HEK293 (cell line): ENCODE data around the gene CHST2.

Experiments
- CTCF ChIA-PET: fragments of 350-600 bp; formaldehyde crosslinking; extraction: SDS; loops from one replicate; lab custom pipeline; 2021; ENCODE audit warnings: antibody characterized with exemption; lab: Yijun Ruan, JAX
- POLR2A ChIA-PET: fragments of 300-600 bp; formaldehyde crosslinking; extraction: SDS; loops from one replicate; lab custom pipeline; 2020; ENCODE audit warnings: antibody characterized with exemption, inconsistent platforms; lab: Yijun Ruan, JAX
- H3K27ac ChIP-seq: fragments of 200-500 bp; sonication (Bioruptor generic); 2 replicates; pipeline ENCODE4 v1.5.1; 2014; ENCODE audit warnings: low read depth, low read length, control low read depth, inconsistent platforms; ENCODE audit errors: extremely low read depth
- H3K36me3 ChIP-seq, 2 experiments: fragments of 200-500 bp in 1 of 2; sonication (Bioruptor generic) in 1 of 2; 1 replicate in 1 of 2; 2 replicates in 1 of 2; pipeline ENCODE4 v1.5.1; 2014 to 2017; ENCODE audit warnings: inconsistent platforms in 2 of 2, low read length in 2 of 2; ENCODE audit not compliant: control insufficient read depth in 2 of 2, insufficient read depth in 1 of 2
- H3K4me1 ChIP-seq: fragments of 200-500 bp; sonication (Bioruptor generic); 2 replicates; pipeline ENCODE4 v1.5.1; 2014; ENCODE audit warnings: mild to moderate bottlenecking, low read length, inconsistent platforms; ENCODE audit not compliant: control insufficient read depth, insufficient read depth
- H3K4me3 ChIP-seq: 2 replicates; pipeline ENCODE4 v1.5.1; 2011; ENCODE audit warnings: low read depth, mild to moderate bottlenecking, control low read depth, low read length, moderate library complexity
- H3K9me3 ChIP-seq: fragments of 200-500 bp; sonication (Bioruptor generic); 2 replicates; pipeline ENCODE4 v1.5.1; 2014; ENCODE audit warnings: low read depth, low read length, inconsistent platforms; ENCODE audit not compliant: control insufficient read depth, insufficient read depth
- BCL11A ChIP-seq: fragments of 450-650 bp; formaldehyde crosslinking; IDR thresholded peaks from 2 replicates; pipeline ENCODE4 v1.5.1; 2016; ENCODE audit warnings: low read depth, missing biosample characterization, missing genetic modification characterization
- ELK4 ChIP-seq: IDR thresholded peaks from 2 replicates; pipeline ENCODE4 v1.6.1; 2011; ENCODE audit warnings: mild to moderate bottlenecking, low read depth, low read length, borderline replicate concordance
- FEZF1 ChIP-seq: fragments of 450-650 bp; formaldehyde crosslinking; IDR thresholded peaks from 2 replicates; pipeline ENCODE4 v1.5.1; 2016; ENCODE audit warnings: missing biosample characterization, missing genetic modification characterization
- HOXA7 ChIP-seq: sonication (generic); formaldehyde crosslinking; IDR thresholded peaks from 2 replicates; pipeline ENCODE4 v1.8.1; 2022; ENCODE audit warnings: missing genetic modification reagents, borderline replicate concordance
- HOXD13 ChIP-seq: sonication (generic); formaldehyde crosslinking; IDR thresholded peaks from 2 replicates; pipeline ENCODE4 v1.8.0; 2022; ENCODE audit warnings: missing genetic modification reagents, borderline replicate concordance
- KLF17 ChIP-seq: fragments of 450-650 bp; formaldehyde crosslinking; IDR thresholded peaks from 2 replicates; pipeline ENCODE4 v1.5.1; 2016; ENCODE audit warnings: missing biosample characterization, missing genetic modification characterization
- OSR2 ChIP-seq: fragments of 450-650 bp; formaldehyde crosslinking; IDR thresholded peaks from 2 replicates; pipeline ENCODE4 v1.5.1; 2016; ENCODE audit warnings: missing biosample characterization, missing genetic modification characterization
- RBAK ChIP-seq: fragments of 450-650 bp; formaldehyde crosslinking; IDR thresholded peaks from 2 replicates; pipeline ENCODE4 v1.5.1; 2016; ENCODE audit warnings: missing biosample characterization, missing genetic modification characterization
- SALL2 ChIP-seq: fragments of 450-650 bp; formaldehyde crosslinking; IDR thresholded peaks from 2 replicates; pipeline ENCODE4 v1.5.0; 2017; ENCODE audit warnings: missing biosample characterization, mild to moderate bottlenecking, missing genetic modification characterization, borderline replicate concordance
- SCRT1 ChIP-seq: fragments of 450-650 bp; formaldehyde crosslinking; IDR thresholded peaks from 2 replicates; pipeline ENCODE4 v1.5.1; 2016; ENCODE audit warnings: missing biosample characterization, missing genetic modification characterization, borderline replicate concordance
- SCRT2 ChIP-seq: fragments of 450-650 bp; formaldehyde crosslinking; IDR thresholded peaks from 2 replicates; pipeline ENCODE4 v1.5.1; 2016; ENCODE audit warnings: missing biosample characterization, missing genetic modification characterization
- SETDB1 ChIP-seq: IDR thresholded peaks from one replicate; pipeline ENCODE4 v1.6.1; 2017; ENCODE audit warnings: mild to moderate bottlenecking, low read length, moderate library complexity, mixed read lengths; ENCODE audit not compliant: insufficient read length
- ZBTB21 ChIP-seq: fragments of 450-650 bp; formaldehyde crosslinking; IDR thresholded peaks from 2 replicates; pipeline ENCODE4 v1.5.1; 2017; ENCODE audit warnings: missing biosample characterization, missing genetic modification characterization
- ZNF10 ChIP-seq: fragments of 450-650 bp; formaldehyde crosslinking; IDR thresholded peaks from 2 replicates; pipeline ENCODE4 v1.5.1; 2017; ENCODE audit warnings: missing biosample characterization, missing genetic modification characterization
- ZNF146 ChIP-seq: fragments of 450-650 bp; formaldehyde crosslinking; IDR thresholded peaks from 2 replicates; pipeline ENCODE4 v1.5.1; 2016; ENCODE audit warnings: missing biosample characterization, missing genetic modification characterization
- ZNF169 ChIP-seq: fragments of 450-650 bp; formaldehyde crosslinking; IDR thresholded peaks from 2 replicates; pipeline ENCODE4 v1.5.1; 2016; ENCODE audit warnings: missing biosample characterization, missing genetic modification characterization
- ZNF202 ChIP-seq: fragments of 450-650 bp; formaldehyde crosslinking; IDR thresholded peaks from 2 replicates; pipeline ENCODE4 v1.5.1; 2016; ENCODE audit warnings: missing biosample characterization, missing genetic modification characterization, borderline replicate concordance
- ZNF311 ChIP-seq: fragments of 450-650 bp; formaldehyde crosslinking; IDR thresholded peaks from 2 replicates; pipeline ENCODE4 v1.5.1; 2017; ENCODE audit warnings: missing biosample characterization, missing genetic modification characterization, borderline replicate concordance
- ZNF510 ChIP-seq: fragments of 450-650 bp; formaldehyde crosslinking; IDR thresholded peaks from 2 replicates; pipeline ENCODE4 v1.5.1; 2018; ENCODE audit warnings: mild to moderate bottlenecking, missing genetic modification characterization, missing biosample characterization; ENCODE audit not compliant: insufficient replicate concordance
- ZNF623 ChIP-seq: fragments of 450-650 bp; formaldehyde crosslinking; IDR thresholded peaks from 2 replicates; pipeline ENCODE4 v1.5.1; 2016; ENCODE audit warnings: missing biosample characterization, missing genetic modification characterization
- TF ChIP-seq, protein P1 (sequence below): fragments of 450-650 bp; formaldehyde crosslinking; IDR thresholded peaks from 2 replicates; pipeline ENCODE4 v1.5.1; 2016; ENCODE audit warnings: missing biosample characterization, missing genetic modification characterization, low read depth

Gene CHST2

DNA sequence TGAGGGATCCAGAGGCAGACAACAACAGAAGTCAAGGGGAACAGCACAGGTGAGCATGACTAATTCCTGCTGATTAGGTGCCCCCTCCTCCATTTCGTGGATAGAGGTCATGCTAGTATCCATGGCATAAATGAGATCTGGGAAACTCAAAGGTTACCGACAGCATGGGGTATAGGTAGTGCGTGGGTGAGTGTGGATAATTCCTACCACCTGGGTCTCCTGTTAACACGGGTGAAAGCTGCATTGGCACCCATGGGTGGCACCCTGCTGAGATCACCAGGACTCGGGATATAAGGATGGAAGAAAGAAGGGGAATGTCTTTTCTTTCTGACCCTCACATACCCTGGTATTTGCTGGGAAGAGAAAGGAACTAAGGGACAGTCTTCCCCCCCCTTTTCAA is 14.4 kb upstream of the CHST2 start:
- ChIA-PET CTCF (no interaction called here), POLR2A (no interaction called here)
- TF ChIP-seq, protein P1, sequence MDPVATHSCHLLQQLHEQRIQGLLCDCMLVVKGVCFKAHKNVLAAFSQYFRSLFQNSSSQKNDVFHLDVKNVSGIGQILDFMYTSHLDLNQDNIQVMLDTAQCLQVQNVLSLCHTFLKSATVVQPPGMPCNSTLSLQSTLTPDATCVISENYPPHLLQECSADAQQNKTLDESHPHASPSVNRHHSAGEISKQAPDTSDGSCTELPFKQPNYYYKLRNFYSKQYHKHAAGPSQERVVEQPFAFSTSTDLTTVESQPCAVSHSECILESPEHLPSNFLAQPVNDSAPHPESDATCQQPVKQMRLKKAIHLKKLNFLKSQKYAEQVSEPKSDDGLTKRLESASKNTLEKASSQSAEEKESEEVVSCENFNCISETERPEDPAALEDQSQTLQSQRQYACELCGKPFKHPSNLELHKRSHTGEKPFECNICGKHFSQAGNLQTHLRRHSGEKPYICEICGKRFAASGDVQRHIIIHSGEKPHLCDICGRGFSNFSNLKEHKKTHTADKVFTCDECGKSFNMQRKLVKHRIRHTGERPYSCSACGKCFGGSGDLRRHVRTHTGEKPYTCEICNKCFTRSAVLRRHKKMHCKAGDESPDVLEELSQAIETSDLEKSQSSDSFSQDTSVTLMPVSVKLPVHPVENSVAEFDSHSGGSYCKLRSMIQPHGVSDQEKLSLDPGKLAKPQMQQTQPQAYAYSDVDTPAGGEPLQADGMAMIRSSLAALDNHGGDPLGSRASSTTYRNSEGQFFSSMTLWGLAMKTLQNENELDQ = no peak
- TF ChIP-seq SCRT2 (tag by site-specific recombination) (no peak), SETDB1 (peak; percentile 55)
- H3K36me3 ChIP-seq = no peaks in the 10 kb centered on the region
- H3K27ac ChIP-seq = no peak overlapping the region
- no peak overlapping the region for H3K4me3 ChIP-seq
- no peaks in the 10 kb centered on the region for H3K4me1 ChIP-seq
- no peaks in the 10 kb centered on the region for H3K9me3 ChIP-seq

DNA sequence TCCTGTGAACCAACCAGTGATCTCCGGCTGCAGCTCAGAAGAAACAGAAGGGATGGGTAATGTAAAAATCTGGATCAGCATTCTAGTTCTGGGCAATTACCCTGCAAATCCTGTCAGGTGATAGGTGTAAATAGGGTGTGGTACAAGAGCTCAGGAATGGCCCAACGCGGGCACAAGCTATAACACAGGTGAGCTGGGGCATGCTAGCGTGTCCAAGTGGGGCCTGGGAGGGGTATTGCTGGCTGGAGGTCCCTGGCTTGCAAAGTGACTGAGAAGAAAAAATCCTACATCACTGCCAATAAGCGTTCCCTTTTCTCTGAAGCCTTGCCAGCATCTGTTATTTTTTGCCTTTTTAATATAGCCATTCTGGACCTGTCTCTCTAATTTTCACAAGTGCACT is 9.7 kb upstream of the CHST2 start:
- Histone ChIP-seq H3K4me3 (no peak overlapping the region), H3K36me3 (no peaks in the 10 kb centered on the region), H3K27ac (no peak overlapping the region), H3K4me1 (no peaks in the 10 kb centered on the region), H3K9me3 (no peaks in the 10 kb centered on the region)
- ChIA-PET CTCF (no interaction called here), POLR2A (no interaction called here)
- TF ChIP-seq ZNF202 (tag by site-specific recombination) (no peak), ZNF623 (tag by site-specific recombination) (no peak), FEZF1 (tag by site-specific recombination) (no peak), ZNF146 (tag by site-specific recombination) (no peak), ZNF311 (tag by site-specific recombination) (no peak), KLF17 (no peak), ZBTB21 (tag by site-specific recombination) (no peak), SCRT1 (tag by site-specific recombination) (no peak), OSR2 (no peak), ZNF10 (tag by site-specific recombination) (no peak), SALL2 (no peak), HOXD13 (no peak)

DNA sequence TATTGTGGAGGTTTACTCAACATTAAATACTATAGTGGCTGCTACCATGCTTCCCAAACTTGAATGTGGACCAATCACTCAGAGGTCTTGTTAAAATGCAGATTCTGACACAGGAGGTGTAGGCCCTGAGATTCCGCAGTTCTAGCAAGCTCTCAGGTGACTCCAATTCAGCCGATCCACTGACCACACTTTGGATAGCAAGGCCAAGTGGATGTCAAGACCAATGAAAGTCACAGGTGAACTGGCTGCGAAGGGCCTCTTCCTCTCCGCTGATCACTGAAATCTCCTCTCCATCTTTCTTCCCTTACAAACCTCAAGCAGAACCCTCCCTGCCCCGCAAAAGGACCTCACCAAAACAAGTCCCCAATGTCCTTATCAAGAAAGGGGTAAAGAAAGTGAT is 9.2 kb upstream of the CHST2 start:
- TF ChIP-seq RBAK (tag by site-specific recombination) (no peak), ZNF510 (tag by site-specific recombination) (no peak), HOXA7 (no peak), ZNF169 (tag by site-specific recombination) (no peak), BCL11A (tag by site-specific recombination) (no peak), ELK4 (no peak)
- Histone ChIP-seq H3K27ac (no peak overlapping the region), H3K9me3 (no peaks in the 10 kb centered on the region), H3K36me3 (no peaks in the 10 kb centered on the region), H3K4me1 (no peaks in the 10 kb centered on the region), H3K4me3 (no peak overlapping the region)
- CTCF ChIA-PET = interaction anchor here (0.7 kb wide), 1 partner anchor 34 kb away, joined by 4 read pairs; no protein-coding TSS in a partner anchor
- POLR2A ChIA-PET = no interaction called here
